ENCODE data around the gene SIAH3.

DNA sequence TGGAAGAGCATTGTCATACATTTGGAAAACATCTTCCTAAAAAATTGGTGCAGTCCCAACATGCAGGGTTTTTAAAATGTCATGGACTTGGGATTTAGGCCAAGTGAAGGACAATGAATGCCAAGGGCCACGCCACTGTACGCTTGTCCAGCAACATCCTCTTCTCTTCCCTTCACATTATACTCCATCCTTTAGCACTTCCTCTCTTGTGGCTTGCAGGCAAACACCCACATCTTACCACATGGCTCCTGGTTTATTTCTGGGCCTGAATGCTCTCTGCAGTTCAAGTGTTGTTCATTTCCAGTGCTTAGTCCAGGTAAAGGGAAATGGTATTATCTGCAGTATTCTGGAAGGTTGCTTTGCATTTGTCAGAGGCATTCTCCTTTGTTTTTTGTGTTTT is 104.5 kb downstream of the SIAH3 start:
- TF ChIP-seq, protein P1, sequence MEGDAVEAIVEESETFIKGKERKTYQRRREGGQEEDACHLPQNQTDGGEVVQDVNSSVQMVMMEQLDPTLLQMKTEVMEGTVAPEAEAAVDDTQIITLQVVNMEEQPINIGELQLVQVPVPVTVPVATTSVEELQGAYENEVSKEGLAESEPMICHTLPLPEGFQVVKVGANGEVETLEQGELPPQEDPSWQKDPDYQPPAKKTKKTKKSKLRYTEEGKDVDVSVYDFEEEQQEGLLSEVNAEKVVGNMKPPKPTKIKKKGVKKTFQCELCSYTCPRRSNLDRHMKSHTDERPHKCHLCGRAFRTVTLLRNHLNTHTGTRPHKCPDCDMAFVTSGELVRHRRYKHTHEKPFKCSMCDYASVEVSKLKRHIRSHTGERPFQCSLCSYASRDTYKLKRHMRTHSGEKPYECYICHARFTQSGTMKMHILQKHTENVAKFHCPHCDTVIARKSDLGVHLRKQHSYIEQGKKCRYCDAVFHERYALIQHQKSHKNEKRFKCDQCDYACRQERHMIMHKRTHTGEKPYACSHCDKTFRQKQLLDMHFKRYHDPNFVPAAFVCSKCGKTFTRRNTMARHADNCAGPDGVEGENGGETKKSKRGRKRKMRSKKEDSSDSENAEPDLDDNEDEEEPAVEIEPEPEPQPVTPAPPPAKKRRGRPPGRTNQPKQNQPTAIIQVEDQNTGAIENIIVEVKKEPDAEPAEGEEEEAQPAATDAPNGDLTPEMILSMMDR (IDR thresholded peaks at IDR 0.05): no peak
- TF ChIP-seq POLR2A (IDR thresholded peaks at IDR 0.05) (no peak), EP300 (IDR thresholded peaks at IDR 0.05) (no peak)
